HG03196 (cell line): ENCODE measurements around the gene LCN6.

ENCODE experiments used
- ATAC-seq: cut with Tn5 transposase; IDR thresholded peaks from one replicate; pipeline ENCODE4 v1.9.1; 2021; ENCODE audit not compliant: unreplicated experiment

Gene LCN6

DNA sequence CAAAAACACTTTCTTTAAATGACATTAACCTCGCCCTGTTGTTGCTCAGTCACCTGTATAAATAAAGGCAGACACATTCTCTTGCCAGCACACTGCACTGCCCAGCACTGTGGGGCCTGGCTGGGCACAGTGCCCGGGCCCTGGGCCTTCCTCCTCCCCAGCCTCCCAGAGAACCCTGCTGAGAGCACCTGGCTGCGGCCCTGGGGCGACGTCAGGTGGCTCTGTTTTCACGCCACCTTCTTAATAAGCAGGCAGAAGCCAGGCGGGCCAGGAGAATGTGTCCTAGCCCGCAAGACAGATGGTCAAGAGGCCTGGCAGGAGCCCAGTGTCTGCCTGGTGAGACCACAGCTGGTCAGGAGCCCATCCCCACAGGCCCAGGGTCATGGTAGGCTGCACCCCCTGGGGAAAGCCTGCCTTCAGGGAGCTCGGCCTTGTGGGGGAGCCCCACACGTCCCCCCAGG is 52.9 kb downstream of the LCN6 start:
- no peak for ATAC-seq

DNA sequence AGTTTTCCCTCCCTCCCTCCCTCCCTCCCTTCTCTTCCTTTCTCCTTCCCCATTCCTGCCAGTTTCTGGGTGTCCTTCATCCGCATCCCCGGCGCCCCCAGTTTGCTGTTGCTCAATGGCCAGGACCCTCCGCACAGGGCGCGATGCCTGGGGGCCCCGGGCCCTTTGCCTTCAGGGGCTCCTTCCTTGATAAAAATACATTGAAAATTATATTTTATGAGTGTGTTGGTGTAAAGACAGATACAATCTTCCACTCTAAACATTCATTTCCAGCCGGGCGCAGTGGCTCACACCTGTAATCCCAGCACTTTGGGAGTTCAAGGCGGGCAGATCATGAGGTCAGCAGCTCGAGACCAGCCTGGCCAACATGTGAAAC is 53.5 kb downstream of the LCN6 start:
- ATAC-seq: no peak

DNA sequence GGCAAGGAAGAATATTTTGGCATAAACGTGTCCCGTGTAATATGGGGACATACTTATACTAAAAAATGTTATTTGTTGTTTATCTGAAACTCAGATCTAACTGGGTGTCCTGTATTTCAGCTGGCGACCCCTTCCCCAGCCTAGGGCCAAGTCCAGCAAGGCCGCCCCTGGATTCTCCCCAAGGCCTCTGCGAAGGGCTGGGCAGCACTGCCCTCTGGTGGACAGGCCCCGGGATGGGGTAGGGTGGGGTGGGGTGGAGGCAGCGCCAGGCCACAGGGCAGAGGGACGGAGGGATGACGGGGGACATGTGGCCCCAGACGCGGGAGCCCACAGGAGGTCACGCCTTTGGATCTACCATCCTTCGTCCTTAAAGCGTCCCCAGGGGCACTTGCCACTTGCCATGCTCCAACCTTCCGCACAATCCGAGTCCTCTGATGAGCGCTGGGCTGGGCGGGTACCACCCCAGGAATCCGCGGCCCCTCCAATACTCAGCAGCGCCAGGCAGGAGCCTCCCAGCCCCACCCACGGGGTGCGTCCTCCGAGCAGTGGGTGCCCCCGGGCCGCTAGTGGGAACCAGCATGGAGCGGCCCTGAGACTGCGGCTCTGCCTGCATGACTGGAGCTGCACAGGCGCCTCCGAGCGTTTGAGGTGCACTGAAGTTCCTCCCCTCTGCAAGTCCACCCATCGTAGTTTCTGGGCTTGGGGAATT is 54.0 kb downstream of the LCN6 start:
- no peak for ATAC-seq
